Measurements from ENCODE around the gene PRKAA2.
"Not testable (repeated sequence)": the region's sequence is repeated elsewhere in the genome, so short reads cannot be mapped to it uniquely, and the experiment has no call there.

The PRKAA2 gene

GRCh38 chr1:56644919-56645676 is at the start of gene PRKAA2:
PRKAA2 (plus strand) TSS chr1:56645314; CDS start chr1:56645388, 74 bp downstream.
- Histone ChIP-seq H3K4me2 (peak within 1 kb of the TSS; percentile 36), H2AFZ (ENCODE audit: low read depth) (peak within 1 kb of the TSS; percentile 54), H3K36me3 (ENCODE audit: insufficient read depth) (no peaks in the 10 kb centered on the region)

GRCh38 chr1:56595397-56596191 is 49.5 kb upstream of the PRKAA2 start:
- not testable (repeated sequence) for H3K9ac ChIP-seq; H3K4me2 ChIP-seq; H3K27ac ChIP-seq; H3K79me2 ChIP-seq (ENCODE audit: insufficient read depth, low read depth); H4K20me1 ChIP-seq (ENCODE audit: insufficient read depth); H3K27me3 ChIP-seq (ENCODE audit: insufficient read depth, low read depth); H3K4me3 ChIP-seq (IDR thresholded peaks at IDR 0.05; ENCODE audit: insufficient read depth, low read depth, low read length); H2AFZ ChIP-seq (ENCODE audit: low read depth); H3K4me1 ChIP-seq (ENCODE audit: low read depth, poor library complexity, severe bottlenecking); H3K36me3 ChIP-seq (ENCODE audit: insufficient read depth)

More at GRCh38 chr1:56644919-56645676, at the start of gene PRKAA2:
- peak within 1 kb of the TSS; percentile 53 for H3K4me3 ChIP-seq (IDR thresholded peaks at IDR 0.05; ENCODE audit: insufficient read depth, low read depth, low read length)
- no peak for TF ChIP-seq CTCF (conservative IDR thresholded peaks at IDR 0.05; ENCODE audit: low read depth, low read length)
- H3K27ac ChIP-seq = no peak within 1 kb of the TSS
- H3K9ac ChIP-seq = peak within 1 kb of the TSS; percentile 30; the same call in 1 of the 2 replicates
- no peaks in the 10 kb centered on the region for H3K79me2 ChIP-seq (ENCODE audit: insufficient read depth, low read depth)
- H3K4me1 ChIP-seq (ENCODE audit: low read depth, poor library complexity, severe bottlenecking) = no peaks in the 10 kb centered on the region
- H3K27me3 ChIP-seq (ENCODE audit: insufficient read depth, low read depth) = no peaks in the 10 kb centered on the region
- H4K20me1 ChIP-seq (ENCODE audit: insufficient read depth) = no peaks in the 10 kb centered on the region

DNA sequence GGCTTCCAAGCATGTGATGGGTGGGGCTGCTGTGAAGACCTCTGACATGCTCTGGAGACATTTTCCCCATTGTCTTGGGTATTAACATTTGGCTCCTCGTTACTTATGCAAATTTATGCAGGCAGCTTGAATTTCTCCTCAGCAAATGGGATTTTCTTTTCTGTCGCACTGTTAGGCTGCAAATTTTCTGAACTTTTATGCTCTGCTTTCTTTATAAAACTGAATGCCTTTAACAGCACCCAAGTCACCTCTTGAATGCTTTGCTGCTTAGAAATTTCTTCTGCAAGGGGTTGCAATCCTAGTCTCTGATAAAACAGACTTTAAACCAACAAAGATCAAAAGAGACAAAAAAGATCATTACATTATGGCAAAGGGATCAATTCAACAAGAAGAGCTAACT is 35.0 kb upstream of the PRKAA2 start:
- H3K4me1 ChIP-seq (ENCODE audit: low read depth, poor library complexity, severe bottlenecking); H3K4me2 ChIP-seq; H2AFZ ChIP-seq (ENCODE audit: low read depth); H3K9ac ChIP-seq; H3K4me3 ChIP-seq (IDR thresholded peaks at IDR 0.05; ENCODE audit: insufficient read depth, low read depth, low read length); H3K27ac ChIP-seq; H3K79me2 ChIP-seq (ENCODE audit: insufficient read depth, low read depth); H3K36me3 ChIP-seq (ENCODE audit: insufficient read depth); H3K27me3 ChIP-seq (ENCODE audit: insufficient read depth, low read depth); H4K20me1 ChIP-seq (ENCODE audit: insufficient read depth): not testable (repeated sequence)

DNA sequence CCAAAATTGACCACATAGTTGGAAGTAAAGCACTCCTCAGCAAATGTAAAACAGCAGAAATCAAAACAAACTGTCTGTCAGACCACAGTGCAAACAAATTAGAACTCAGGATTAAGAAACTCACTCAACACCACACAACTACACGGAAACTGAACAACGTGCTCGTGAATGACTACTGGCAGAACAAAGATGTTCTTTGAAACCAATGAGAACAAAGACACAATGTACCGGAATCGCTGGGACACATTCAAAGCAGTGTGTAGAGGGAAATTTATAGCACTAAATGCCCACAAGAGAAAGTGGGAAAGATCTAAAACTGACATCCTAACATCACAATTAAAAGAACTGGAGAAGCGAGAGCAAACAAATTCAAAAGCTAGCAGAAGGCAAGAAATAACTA is 34.3 kb upstream of the PRKAA2 start:
- not testable (repeated sequence) for H4K20me1 ChIP-seq (ENCODE audit: insufficient read depth); H3K4me3 ChIP-seq (IDR thresholded peaks at IDR 0.05; ENCODE audit: insufficient read depth, low read depth, low read length); H3K4me1 ChIP-seq (ENCODE audit: low read depth, poor library complexity, severe bottlenecking); H3K4me2 ChIP-seq; H3K9ac ChIP-seq; H3K36me3 ChIP-seq (ENCODE audit: insufficient read depth); H3K27ac ChIP-seq; H2AFZ ChIP-seq (ENCODE audit: low read depth); H3K27me3 ChIP-seq (ENCODE audit: insufficient read depth, low read depth); H3K79me2 ChIP-seq (ENCODE audit: insufficient read depth, low read depth)

- Histone ChIP-seq H3K4me3 (IDR thresholded peaks at IDR 0.05; ENCODE audit: insufficient read depth, low read depth, low read length) (no peak overlapping the region), H3K4me1 (ENCODE audit: low read depth, poor library complexity, severe bottlenecking) (no peaks in the 10 kb centered on the region), H2AFZ (ENCODE audit: low read depth) (no peak overlapping the region), H3K4me2 (no peak overlapping the region), H3K9ac (no peak overlapping the region), H3K79me2 (ENCODE audit: insufficient read depth, low read depth) (no peaks in the 10 kb centered on the region), H3K27me3 (ENCODE audit: insufficient read depth, low read depth) (no peaks in the 10 kb centered on the region), H3K36me3 (ENCODE audit: insufficient read depth) (no peaks in the 10 kb centered on the region), H4K20me1 (ENCODE audit: insufficient read depth) (no peaks in the 10 kb centered on the region), H3K27ac (no peak overlapping the region)
- no peak for TF ChIP-seq CTCF (conservative IDR thresholded peaks at IDR 0.05; ENCODE audit: low read depth, low read length)
Observed at GRCh38 chr1:56617141-56617540, 28.0 kb upstream of the PRKAA2 start.

Measured in KMS-11 (cell line).